ENCODE data around the gene KDM4B. TPM values are rescaled to one million over a fixed set of nuclear protein-coding genes. Genes with fewer than 3 reads are reported as not detected.

The KDM4B gene
- total and polyA plus RNA-seq, 7 donors: 7.2 to 46.5 (median 21.4) TPM

DNA sequence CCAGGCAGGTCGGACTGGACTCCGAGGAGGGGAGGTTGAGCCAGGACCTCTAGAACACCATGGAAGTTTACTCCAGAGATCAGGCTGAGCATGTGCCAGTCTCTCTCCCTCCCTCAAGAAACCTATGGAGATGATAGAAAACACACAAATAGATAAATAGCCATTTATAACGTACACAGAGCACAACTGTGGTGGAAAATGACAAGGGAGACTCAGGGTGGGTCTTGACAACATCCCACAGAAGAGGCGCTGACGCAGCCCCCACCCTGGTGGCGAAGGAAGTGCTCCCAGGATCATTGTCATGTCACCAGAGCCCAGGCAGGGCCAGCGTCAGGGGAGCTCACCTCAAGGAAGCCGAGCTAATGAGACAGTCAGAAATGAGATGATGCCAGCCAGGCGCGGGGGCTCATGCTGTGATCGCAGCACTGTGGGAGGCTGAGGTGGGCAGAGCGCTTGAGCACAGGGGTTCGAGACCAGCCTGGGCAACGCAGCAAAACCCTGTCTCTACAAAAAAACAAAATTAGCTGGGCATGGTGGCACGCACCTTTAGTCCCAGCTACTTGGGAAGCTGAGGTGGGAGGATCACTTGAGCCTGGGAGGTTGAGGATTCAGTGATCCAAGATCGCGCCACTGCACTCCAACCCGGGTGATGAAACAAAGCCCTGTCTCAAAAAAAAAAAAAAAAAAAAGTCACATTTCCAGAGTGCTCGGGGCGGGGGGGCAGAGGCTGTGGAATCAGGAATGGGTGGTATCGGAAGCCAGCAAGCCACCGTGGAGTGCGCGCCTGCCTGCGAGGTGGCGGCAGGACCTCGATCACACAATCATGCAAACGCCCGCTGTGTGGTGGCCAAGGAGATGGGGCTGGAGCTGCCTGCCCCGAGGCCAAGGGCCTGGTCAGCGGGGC, 178.4 kb downstream of the KDM4B start:
- no peak for DNase-seq
- intact Hi-C loops (cut with DNase I): no loop called here
- Histone ChIP-seq H3K4me3 (no peak overlapping the region), H3K4me1 (no peaks in the 10 kb centered on the region), H3K27me3 (no peaks in the 10 kb centered on the region), H3K9me3 (no peaks in the 10 kb centered on the region), H3K27ac (no peak overlapping the region), H3K36me3 (peaks cover 4 to 96% (median 43%) of the 10 kb centered on the region in 4 donors)
- TF ChIP-seq EP300 (IDR thresholded peaks at IDR 0.05) (no peak), POLR2AphosphoS5 (IDR thresholded peaks at IDR 0.05) (no peak), POLR2A (IDR thresholded peaks at IDR 0.05) (no peak)
- TF ChIP-seq, protein P1, sequence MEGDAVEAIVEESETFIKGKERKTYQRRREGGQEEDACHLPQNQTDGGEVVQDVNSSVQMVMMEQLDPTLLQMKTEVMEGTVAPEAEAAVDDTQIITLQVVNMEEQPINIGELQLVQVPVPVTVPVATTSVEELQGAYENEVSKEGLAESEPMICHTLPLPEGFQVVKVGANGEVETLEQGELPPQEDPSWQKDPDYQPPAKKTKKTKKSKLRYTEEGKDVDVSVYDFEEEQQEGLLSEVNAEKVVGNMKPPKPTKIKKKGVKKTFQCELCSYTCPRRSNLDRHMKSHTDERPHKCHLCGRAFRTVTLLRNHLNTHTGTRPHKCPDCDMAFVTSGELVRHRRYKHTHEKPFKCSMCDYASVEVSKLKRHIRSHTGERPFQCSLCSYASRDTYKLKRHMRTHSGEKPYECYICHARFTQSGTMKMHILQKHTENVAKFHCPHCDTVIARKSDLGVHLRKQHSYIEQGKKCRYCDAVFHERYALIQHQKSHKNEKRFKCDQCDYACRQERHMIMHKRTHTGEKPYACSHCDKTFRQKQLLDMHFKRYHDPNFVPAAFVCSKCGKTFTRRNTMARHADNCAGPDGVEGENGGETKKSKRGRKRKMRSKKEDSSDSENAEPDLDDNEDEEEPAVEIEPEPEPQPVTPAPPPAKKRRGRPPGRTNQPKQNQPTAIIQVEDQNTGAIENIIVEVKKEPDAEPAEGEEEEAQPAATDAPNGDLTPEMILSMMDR (IDR thresholded peaks at IDR 0.05): no peak
- 96 to 97% methylated on average over 31 of the region's 31 CpGs for WGBS, 2 donors

DNA sequence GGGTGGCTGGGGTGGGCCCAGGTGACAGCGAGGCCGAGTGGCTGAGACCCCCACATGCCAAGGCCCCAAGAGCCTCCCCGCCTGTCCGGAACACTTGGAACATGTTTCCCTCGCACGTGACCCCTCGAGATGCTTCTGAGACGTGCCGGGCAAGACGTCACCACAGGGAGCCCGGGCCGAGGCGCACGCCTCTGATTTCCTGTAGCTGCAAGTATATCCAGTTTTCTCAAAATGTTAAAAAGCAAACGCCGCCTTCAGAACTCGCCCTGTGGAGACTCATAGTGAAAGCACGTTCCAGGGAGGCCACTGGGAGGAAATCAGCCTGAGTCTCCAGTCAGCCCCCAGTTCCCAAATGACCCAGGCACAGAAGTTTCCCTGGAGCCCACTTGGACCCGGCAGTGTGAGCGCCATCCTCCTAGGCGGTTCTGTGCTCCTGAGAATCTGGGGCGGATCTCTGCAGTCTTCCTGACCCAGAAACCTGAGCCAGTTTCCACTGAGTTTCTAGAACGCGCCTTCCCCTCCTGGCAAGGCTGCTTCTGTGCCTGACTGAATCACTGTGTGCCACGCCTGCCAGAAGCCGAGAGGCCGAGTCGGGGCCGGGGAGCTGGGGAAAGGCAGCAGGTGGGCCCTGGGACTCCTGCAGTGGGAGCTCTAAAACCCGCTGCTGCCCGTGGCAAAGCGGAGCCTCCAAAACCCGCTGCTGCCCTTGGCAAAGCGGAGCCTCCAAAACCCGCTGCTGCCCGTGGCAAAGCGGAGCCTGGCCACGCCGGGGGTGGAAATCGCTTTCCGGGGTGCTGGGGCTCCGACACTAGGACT, 179.3 kb downstream of the KDM4B start:
- no peak for DNase-seq
- peaks cover 4 to 94% (median 41%) of the 10 kb centered on the region in 4 donors for H3K36me3 ChIP-seq
- no peak overlapping the region for H3K4me3 ChIP-seq
- H3K27me3 ChIP-seq: no peaks in the 10 kb centered on the region
- H3K27ac ChIP-seq: no peak overlapping the region
- H3K4me1 ChIP-seq: no peaks in the 10 kb centered on the region
- WGBS, 2 donors: 94 to 95% methylated on average over 42 of the region's 42 CpGs
- TF ChIP-seq EP300 (IDR thresholded peaks at IDR 0.05): no peak
- TF ChIP-seq, protein P1 (IDR thresholded peaks at IDR 0.05): no peak
- no peak for TF ChIP-seq POLR2AphosphoS5 (IDR thresholded peaks at IDR 0.05)
- no peak for TF ChIP-seq POLR2A (IDR thresholded peaks at IDR 0.05)
- no peaks in the 10 kb centered on the region for H3K9me3 ChIP-seq
- intact Hi-C loops (cut with DNase I): no loop called here

DNA sequence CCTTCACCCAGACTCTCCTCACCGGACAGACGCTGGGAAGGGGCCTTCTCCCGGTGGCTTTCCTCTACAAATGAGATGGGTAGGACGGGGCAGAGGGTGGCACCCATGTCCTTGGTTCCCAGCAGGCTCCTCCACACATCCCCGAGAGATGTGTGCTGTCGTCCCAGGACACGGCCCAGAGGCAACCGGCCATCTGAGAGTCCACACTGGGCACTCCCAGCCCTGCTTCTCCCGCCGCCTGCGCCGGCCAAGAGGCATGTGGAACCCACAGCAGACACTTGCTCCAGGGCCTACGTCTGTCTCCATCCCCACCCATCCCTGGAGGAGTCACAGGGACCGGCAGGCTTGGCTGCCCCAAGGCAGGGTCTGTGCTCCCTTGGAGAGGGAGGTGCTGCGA, 179.9 kb downstream of the KDM4B start:
- H3K4me3 ChIP-seq: no peak overlapping the region
- intact Hi-C loops (cut with DNase I): no loop called here
- no peak overlapping the region for H3K27ac ChIP-seq
- no peaks in the 10 kb centered on the region for H3K27me3 ChIP-seq
- TF ChIP-seq EP300 (IDR thresholded peaks at IDR 0.05) (no peak), POLR2AphosphoS5 (IDR thresholded peaks at IDR 0.05) (no peak), POLR2A (IDR thresholded peaks at IDR 0.05) (no peak)
- TF ChIP-seq, protein P1 (IDR thresholded peaks at IDR 0.05): no peak
- peaks cover 4 to 88% (median 36%) of the 10 kb centered on the region in 4 donors for H3K36me3 ChIP-seq
- WGBS, 2 donors: 92 to 94% methylated on average over 15 of the region's 15 CpGs
- H3K4me1 ChIP-seq: no peaks in the 10 kb centered on the region
- H3K9me3 ChIP-seq: no peaks in the 10 kb centered on the region
- no peak for DNase-seq

DNA sequence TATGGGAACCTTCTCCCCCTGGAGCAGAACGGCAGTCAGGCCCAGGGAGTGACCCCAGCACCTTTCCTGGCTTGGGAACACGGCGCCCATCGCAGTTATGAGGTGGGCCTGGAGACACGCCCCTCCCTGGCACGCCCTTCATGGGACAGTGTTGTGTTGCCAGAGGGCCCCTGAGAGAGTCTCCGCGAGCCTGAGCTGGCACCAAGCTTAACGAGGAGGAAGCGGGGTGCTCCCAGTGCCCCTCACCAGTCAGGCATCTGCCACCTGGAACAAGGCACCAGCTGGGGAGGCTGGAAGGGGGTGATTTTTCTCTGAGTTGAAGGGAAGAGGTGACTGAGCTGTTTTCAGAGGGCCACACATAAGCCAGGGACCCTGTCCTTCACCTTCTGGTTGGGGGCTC, 180.6 kb downstream of the KDM4B start:
- no peaks in the 10 kb centered on the region for H3K4me1 ChIP-seq
- H3K36me3 ChIP-seq: peaks cover 4 to 81% (median 29%) of the 10 kb centered on the region in 4 donors
- no peak for DNase-seq
- TF ChIP-seq, protein P1 (IDR thresholded peaks at IDR 0.05): no peak
- TF ChIP-seq POLR2A (IDR thresholded peaks at IDR 0.05): no peak
- TF ChIP-seq POLR2AphosphoS5 (IDR thresholded peaks at IDR 0.05): no peak
- no peak for TF ChIP-seq EP300 (IDR thresholded peaks at IDR 0.05)
- no peak overlapping the region for H3K4me3 ChIP-seq
- 74 to 87% methylated on average over 10 of the region's 10 CpGs for WGBS, 2 donors
- intact Hi-C loops (cut with DNase I): no loop called here
- H3K27ac ChIP-seq: no peak overlapping the region
- no peaks in the 10 kb centered on the region for H3K9me3 ChIP-seq
- H3K27me3 ChIP-seq: no peaks in the 10 kb centered on the region
